ENCODE data around the gene RPL10.

RPL10 gene

DNA sequence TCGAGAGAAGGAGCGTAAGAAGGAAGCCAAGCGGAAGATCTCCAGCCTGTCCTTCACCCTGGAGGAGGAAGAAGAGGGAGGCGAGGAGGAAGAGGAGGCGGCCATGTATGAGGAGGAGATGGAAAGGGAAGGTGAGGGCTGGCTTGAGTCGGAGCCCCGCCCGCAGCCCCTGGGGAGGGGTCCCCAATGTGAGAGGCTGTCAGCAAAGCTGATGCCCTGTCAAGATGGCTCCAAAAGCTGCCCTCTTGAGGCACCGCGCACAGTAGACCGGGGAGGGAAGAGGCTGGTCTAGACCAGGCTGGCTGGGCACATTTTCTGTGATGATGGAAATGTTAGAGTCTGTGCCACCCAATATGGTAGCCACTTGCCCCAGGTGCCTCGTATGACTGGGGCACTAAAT lies 48.3 kb downstream of the RPL10 start:
- Histone ChIP-seq H3K4me2 (peak overlapping the region in 5 of 11 experiments; percentile 4 to 91 (median 89); a peak in 6 of 22 replicates), H3K27me3 (peaks cover 21 to 91% (median 65%) of the 10 kb centered on the region in 11 experiments; a peak in 20 of 22 replicates), H3K36me3 (peaks cover 10 to 71% (median 35%) of the 10 kb centered on the region in 11 experiments; a peak in 18 of 22 replicates), H3K9me3 (replicated peaks in 1 of 11) (peaks cover 0 to 12% (median 0%) of the 10 kb centered on the region in 11 experiments; a peak in 5 of 22 replicates), H3K4me3 (peak overlapping the region in 1 of 10 experiments; percentile 61; a peak in 1 of 20 replicates), H3K9ac (peak overlapping the region in 2 of 11 experiments; percentile 55 to 86; a peak in 1 of 22 replicates), H4K20me1 (peaks cover 0 to 86% (median 34%) of the 10 kb centered on the region in 11 experiments; a peak in 18 of 22 replicates), H3K27ac (no peak overlapping the region), H3K4me1 (peaks cover 9 to 32% (median 21%) of the 10 kb centered on the region in 10 experiments; a peak in 19 of 20 replicates)
- TF ChIP-seq Cebpa-rat (IDR thresholded peaks at IDR 0.05): no peak

DNA sequence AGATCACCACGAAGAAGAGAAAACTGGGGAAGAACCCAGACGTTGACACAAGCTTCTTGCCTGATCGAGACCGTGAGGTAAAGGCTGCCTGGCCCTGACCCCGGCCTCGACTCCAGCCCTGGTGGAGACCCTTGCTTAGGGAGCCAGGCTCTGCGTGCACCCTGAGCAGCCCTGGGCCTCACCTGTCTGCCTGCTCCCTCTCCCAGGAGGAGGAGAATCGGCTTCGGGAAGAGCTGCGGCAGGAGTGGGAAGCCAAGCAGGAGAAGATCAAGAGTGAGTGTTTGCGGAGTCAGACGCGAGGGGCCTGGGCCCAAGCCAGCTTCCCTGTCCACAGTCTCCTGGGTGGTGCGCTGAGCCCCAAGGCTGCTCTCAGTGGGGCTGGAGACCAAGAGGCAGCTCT lies 50.3 kb downstream of the RPL10 start:
- Histone ChIP-seq H3K27ac (no peak overlapping the region), H3K4me3 (no peak overlapping the region), H3K9ac (no peak overlapping the region), H3K9me3 (replicated peaks in 1 of 11) (peaks cover 0 to 10% (median 0%) of the 10 kb centered on the region in 11 experiments; a peak in 5 of 22 replicates), H4K20me1 (peaks cover 0 to 75% (median 25%) of the 10 kb centered on the region in 11 experiments; a peak in 15 of 22 replicates), H3K4me2 (no peak overlapping the region), H3K36me3 (peaks cover 6 to 73% (median 23%) of the 10 kb centered on the region in 11 experiments; a peak in 16 of 22 replicates), H3K4me1 (peaks cover 9 to 29% (median 18%) of the 10 kb centered on the region in 10 experiments; a peak in 19 of 20 replicates), H3K27me3 (peaks cover 21 to 91% (median 72%) of the 10 kb centered on the region in 11 experiments; a peak in 21 of 22 replicates)
- no peak for TF ChIP-seq Cebpa-rat (IDR thresholded peaks at IDR 0.05)

DNA sequence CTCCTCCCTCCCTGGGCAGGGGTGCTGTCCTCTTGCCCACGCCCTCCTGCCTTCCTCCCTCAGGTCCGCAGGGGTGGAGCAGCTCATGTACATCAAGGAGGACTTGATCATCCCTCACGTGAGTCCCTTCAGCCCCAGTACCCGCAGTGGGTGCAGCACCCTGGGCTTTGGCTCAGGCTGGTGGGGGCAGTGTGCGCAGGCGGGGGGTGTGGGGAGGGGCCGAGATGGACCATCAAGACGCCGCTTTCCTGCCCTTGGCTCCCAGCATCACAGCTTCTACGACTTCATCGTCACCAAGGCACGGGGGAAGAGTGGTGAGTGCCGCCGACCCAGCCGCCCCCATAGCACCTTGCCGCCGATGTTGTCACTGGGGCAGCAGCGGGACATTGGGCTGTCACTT lies 51.4 kb downstream of the RPL10 start:
- Histone ChIP-seq H3K9ac (no peak overlapping the region), H3K27ac (no peak overlapping the region), H3K4me2 (no peak overlapping the region), H3K27me3 (peaks cover 22 to 96% (median 80%) of the 10 kb centered on the region in 11 experiments; a peak in 21 of 22 replicates), H3K4me3 (no peak overlapping the region), H3K4me1 (peaks cover 5 to 25% (median 11%) of the 10 kb centered on the region in 10 experiments; a peak in 19 of 20 replicates), H3K36me3 (peaks cover 6 to 73% (median 23%) of the 10 kb centered on the region in 11 experiments; a peak in 16 of 22 replicates), H4K20me1 (peaks cover 0 to 72% (median 25%) of the 10 kb centered on the region in 11 experiments; a peak in 15 of 22 replicates), H3K9me3 (replicated peaks in 1 of 11) (peaks cover 0 to 6% (median 0%) of the 10 kb centered on the region in 11 experiments; a peak in 5 of 22 replicates)
- TF ChIP-seq Cebpa-rat (IDR thresholded peaks at IDR 0.05): no peak

DNA sequence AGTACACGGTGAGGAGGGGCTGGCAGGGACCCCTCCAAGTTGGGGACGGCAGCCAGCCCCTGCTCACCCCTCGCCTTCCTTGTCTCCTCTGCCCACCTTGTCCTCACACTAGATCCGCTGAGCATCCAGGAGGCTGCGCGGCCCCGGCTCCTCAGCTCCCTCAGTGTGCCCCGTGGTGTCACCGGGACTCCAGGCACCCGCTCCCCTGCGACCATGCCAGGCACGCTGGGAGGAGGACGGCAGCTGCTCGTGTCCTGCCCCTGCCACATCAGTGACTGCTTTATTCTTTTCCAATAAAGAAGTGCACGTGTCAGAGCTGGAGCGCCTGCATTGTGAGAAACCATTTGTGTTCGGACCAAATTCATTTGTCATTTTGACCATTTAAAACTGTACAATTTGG lies 52.1 kb downstream of the RPL10 start:
- peaks cover 0 to 74% (median 25%) of the 10 kb centered on the region in 11 experiments; a peak in 15 of 22 replicates for H4K20me1 ChIP-seq
- H3K9me3 ChIP-seq (replicated peaks in 1 of 11): peaks cover 0 to 7% (median 0%) of the 10 kb centered on the region in 11 experiments; a peak in 5 of 22 replicates
- no peak overlapping the region; a peak in 1 of 22 replicates for H3K9ac ChIP-seq
- H3K4me2 ChIP-seq: no peak overlapping the region
- no peak overlapping the region for H3K27ac ChIP-seq
- H3K27me3 ChIP-seq: peaks cover 27 to 97% (median 85%) of the 10 kb centered on the region in 11 experiments; a peak in 21 of 22 replicates
- H3K4me3 ChIP-seq: no peak overlapping the region
- H3K36me3 ChIP-seq: peaks cover 6 to 73% (median 23%) of the 10 kb centered on the region in 11 experiments; a peak in 16 of 22 replicates
- H3K4me1 ChIP-seq: peaks cover 0 to 20% (median 4%) of the 10 kb centered on the region in 10 experiments; a peak in 10 of 20 replicates
- TF ChIP-seq Cebpa-rat (IDR thresholded peaks at IDR 0.05): no peak
